ENCODE measurements around the gene GNGT2. TPM values are rescaled to one million over a fixed set of nuclear protein-coding genes. Genes with fewer than 3 reads are reported as not detected.

Gene GNGT2
- polyA plus RNA-seq: not detected in 3 replicates
- not detected for polyA plus RNA-seq (2011; ENCODE audit: low read depth)
- polyA plus RNA-seq (2011; cell fraction: cytosol; rRNA removed): not detected in 2 replicates
- not detected in 2 replicates for polyA plus RNA-seq (2011; cell fraction: nucleus; rRNA removed)
- polyA plus RNA-seq (2012; ENCODE audit: low replicate concordance): not detected in 2 replicates
- polyA minus RNA-seq: not detected in 3 replicates
- not detected for polyA minus RNA-seq (2011; cell fraction: cytosol; rRNA and poly(A)+ RNA removed)
- polyA minus RNA-seq (2011; cell fraction: nucleus; rRNA and poly(A)+ RNA removed): not detected in 2 replicates

GRCh38 chr17:49210158-49211029, at the start of gene GNGT2, which contains the start of gene ABI3:
GNGT2 (minus strand) TSS chr17:49210574; CDS start chr17:49207422, 3,152 bp downstream.
ABI3 (plus strand) TSS chr17:49210707; CDS start chr17:49210725, 18 bp downstream.
- Histone ChIP-seq H3K4me3 (ENCODE audit: control insufficient read depth in 2 of 3, extremely low read depth in 1 of 3, insufficient read depth in 2 of 3, low read depth in 1 of 3, low read length in 3 of 3) (no peak within 1 kb of the TSS), H4K20me1 (ENCODE audit: control insufficient read depth, extremely low read depth, insufficient read depth, low read length) (no peaks in the 10 kb centered on the region), H3K36me3 (ENCODE audit: control insufficient read depth in 2 of 2, extremely low read depth in 1 of 2, insufficient read depth in 2 of 2, low read length in 2 of 2) (no peaks in the 10 kb centered on the region), H3K27me3 (ENCODE audit: control insufficient read depth, extremely low read depth, insufficient read depth, low read length) (peaks cover 16% of the 10 kb centered on the region), H3K9ac (ENCODE audit: control insufficient read depth, extremely low read depth, insufficient read depth, low read length) (no peak within 1 kb of the TSS), H3K4me1 (ENCODE audit: control insufficient read depth, extremely low read depth, insufficient read depth, low read length) (peaks cover 3% of the 10 kb centered on the region), H3K4me2 (ENCODE audit: control insufficient read depth, extremely low read depth, insufficient read depth, low read depth, low read length) (no peak within 1 kb of the TSS), H3K27ac (ENCODE audit: control insufficient read depth, insufficient read depth, low read length) (no peak within 1 kb of the TSS), H3K9me1 (ENCODE audit: control insufficient read depth, extremely low read depth, insufficient read depth, low read length) (no peaks in the 10 kb centered on the region), H3K79me2 (ENCODE audit: control insufficient read depth, insufficient read depth, low read length) (no peaks in the 10 kb centered on the region), H3K9me3 (ENCODE audit: control insufficient read depth, low read depth, low read length) (no peaks in the 10 kb centered on the region), H2AFZ (ENCODE audit: control insufficient read depth, low read length) (no peak within 1 kb of the TSS)
- DNase-seq (ENCODE audit: low read depth, low spot score) (no peak), FAIRE-seq (no peak)
- no peak for TF ChIP-seq CTCF (optimal IDR thresholded peaks at IDR 0.05 in 1 of 3, IDR thresholded peaks at IDR 0.05 in 1 of 3, conservative IDR thresholded peaks at IDR 0.05 in 1 of 3; ENCODE audit: extremely low read depth in 1 of 3, insufficient read depth in 2 of 3, low read length in 3 of 3)
- no peak for TF ChIP-seq EZH2 (IDR thresholded peaks at IDR 0.05; ENCODE audit: low read length)
- dilution Hi-C loops (cut with MboI; ENCODE audit: extremely low pct_ligation_motif_present, low sequenced_read_pairs): no loop called here

- H3K27ac ChIP-seq (ENCODE audit: control insufficient read depth, insufficient read depth, low read length): peak overlapping the region; percentile 4
- dilution Hi-C loops (cut with MboI; ENCODE audit: extremely low pct_ligation_motif_present, low sequenced_read_pairs): no loop called here
- peak overlapping the region; percentile 80 for H3K4me2 ChIP-seq (ENCODE audit: control insufficient read depth, extremely low read depth, insufficient read depth, low read depth, low read length)
- no peak for DNase-seq (ENCODE audit: low read depth, low spot score)
- no peaks in the 10 kb centered on the region for H3K9me1 ChIP-seq (ENCODE audit: control insufficient read depth, extremely low read depth, insufficient read depth, low read length)
- peak overlapping the region; percentile 62 for H3K9ac ChIP-seq (ENCODE audit: control insufficient read depth, extremely low read depth, insufficient read depth, low read length)
- FAIRE-seq: no peak
- H3K4me3 ChIP-seq (ENCODE audit: control insufficient read depth in 2 of 3, extremely low read depth in 1 of 3, insufficient read depth in 2 of 3, low read depth in 1 of 3, low read length in 3 of 3): peak overlapping the region; percentile 27 to 72 (median 57)
- H4K20me1 ChIP-seq (ENCODE audit: control insufficient read depth, extremely low read depth, insufficient read depth, low read length): no peaks in the 10 kb centered on the region
- no peaks in the 10 kb centered on the region for H3K9me3 ChIP-seq (ENCODE audit: control insufficient read depth, low read depth, low read length)
- TF ChIP-seq CTCF (optimal IDR thresholded peaks at IDR 0.05 in 1 of 3, IDR thresholded peaks at IDR 0.05 in 1 of 3, conservative IDR thresholded peaks at IDR 0.05 in 1 of 3; ENCODE audit: extremely low read depth in 1 of 3, insufficient read depth in 2 of 3, low read length in 3 of 3) (no peak), EZH2 (IDR thresholded peaks at IDR 0.05; ENCODE audit: low read length) (no peak)
- H2AFZ ChIP-seq (ENCODE audit: control insufficient read depth, low read length): peak overlapping the region; percentile 87
- no peaks in the 10 kb centered on the region for H3K27me3 ChIP-seq (ENCODE audit: control insufficient read depth, extremely low read depth, insufficient read depth, low read length)
- peaks cover 5% of the 10 kb centered on the region for H3K4me1 ChIP-seq (ENCODE audit: control insufficient read depth, extremely low read depth, insufficient read depth, low read length)
- no peaks in the 10 kb centered on the region for H3K36me3 ChIP-seq (ENCODE audit: control insufficient read depth in 2 of 2, extremely low read depth in 1 of 2, insufficient read depth in 2 of 2, low read length in 2 of 2)
- H3K79me2 ChIP-seq (ENCODE audit: control insufficient read depth, insufficient read depth, low read length): no peaks in the 10 kb centered on the region
These were observed 49.3 kb upstream of the GNGT2 start for GRCh38 chr17:49259663-49260010.
